Activated CD4-positive, alpha-beta T cell treated with anti-CD3 and anti-CD28 coated beads, Interleukin-2, amount 50 U/mL, for 24 hours (primary cell): ENCODE data around the gene ABCC1.
A peak's percentile ranks its signal among the peaks of the same experiment; 100 is the strongest.

Experiments
- DNase-seq, 2 donors: peaks; one replicate each; pipeline ENCODE4 v3.0.0-alpha.2; 2020; ENCODE audit warnings: low read depth in 1 of 2, low spot score in 1 of 2

The ABCC1 gene

DNA sequence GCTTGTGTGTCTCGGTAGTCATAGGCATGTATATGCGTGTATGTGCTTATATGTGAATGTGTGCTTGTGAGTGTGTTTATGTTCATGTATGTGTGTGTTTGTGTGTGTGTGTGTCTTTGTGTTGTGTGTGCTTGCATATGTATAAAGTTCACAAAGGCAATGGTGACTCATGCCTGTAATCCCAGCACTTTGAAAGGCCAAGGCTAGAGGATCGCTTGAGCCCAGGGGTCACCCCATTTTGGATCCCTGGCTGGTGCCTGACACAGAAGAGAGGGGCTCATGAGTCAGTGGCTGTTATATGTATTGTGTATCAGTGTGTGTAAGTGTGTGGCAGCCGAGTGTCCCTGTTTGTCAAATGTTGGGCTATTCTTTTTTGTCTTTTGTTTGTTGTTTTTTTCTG lies 69.3 kb downstream of the ABCC1 start:
- no peak for DNase-seq

DNA sequence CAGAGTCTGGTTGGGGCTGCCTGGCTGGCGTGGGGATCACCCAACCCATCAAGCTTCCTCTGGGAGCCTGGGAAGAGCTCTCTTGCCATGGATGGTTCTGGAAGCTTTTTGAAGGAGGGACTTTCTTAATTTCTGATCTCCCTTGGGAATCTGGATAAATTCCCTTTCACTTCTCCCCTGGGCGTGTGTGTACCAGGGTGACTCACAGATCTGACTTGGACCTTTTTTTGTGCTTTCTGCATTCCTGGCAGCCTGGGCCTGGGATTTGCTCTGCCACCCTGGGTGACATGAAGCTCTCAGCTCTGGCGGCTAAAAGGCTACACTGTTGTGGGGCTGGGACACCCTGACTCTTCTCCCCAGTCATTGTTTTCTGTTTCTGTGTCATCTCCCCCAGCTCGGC lies 70.1 kb downstream of the ABCC1 start:
- no peak for DNase-seq

DNA sequence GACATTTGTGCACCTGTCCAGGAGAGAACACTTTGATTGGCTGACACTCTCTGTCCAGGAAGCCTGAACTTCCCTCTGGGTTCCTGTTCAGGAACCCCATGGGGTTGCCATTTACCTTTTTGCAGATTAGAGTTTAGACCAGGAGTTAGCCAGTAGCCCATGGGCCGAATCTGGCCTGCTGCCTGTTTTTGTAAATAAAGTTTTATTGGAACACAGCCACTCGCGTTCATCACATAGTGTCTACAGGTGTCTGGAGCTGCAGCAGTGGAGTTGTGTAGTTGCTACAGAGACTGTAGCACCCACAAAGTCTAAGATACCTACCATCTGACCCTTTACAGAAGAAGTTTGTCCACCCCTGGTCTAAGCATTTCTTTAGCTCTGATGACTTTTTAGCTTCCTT lies 70.9 kb downstream of the ABCC1 start:
- DNase-seq = no peak

DNA sequence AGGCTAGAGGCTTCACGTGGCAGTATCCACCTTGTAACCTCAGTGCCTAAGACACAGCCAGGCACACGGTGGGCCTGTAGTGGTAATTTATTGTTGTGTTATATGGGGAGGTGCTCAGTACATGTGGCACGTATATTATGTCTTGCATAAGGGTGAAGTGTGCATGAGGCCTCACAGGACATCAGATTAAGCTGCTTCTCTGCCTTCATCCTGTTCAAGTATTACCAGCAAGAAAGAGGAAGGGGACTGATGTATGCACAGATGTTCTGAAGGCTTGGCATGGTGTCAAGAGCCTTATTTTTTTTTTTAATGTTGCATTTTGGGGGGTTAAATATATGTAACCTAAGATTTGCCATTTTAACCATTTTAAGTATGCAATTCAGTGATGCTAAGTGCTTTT lies 71.6 kb downstream of the ABCC1 start:
- no peak for DNase-seq

DNA sequence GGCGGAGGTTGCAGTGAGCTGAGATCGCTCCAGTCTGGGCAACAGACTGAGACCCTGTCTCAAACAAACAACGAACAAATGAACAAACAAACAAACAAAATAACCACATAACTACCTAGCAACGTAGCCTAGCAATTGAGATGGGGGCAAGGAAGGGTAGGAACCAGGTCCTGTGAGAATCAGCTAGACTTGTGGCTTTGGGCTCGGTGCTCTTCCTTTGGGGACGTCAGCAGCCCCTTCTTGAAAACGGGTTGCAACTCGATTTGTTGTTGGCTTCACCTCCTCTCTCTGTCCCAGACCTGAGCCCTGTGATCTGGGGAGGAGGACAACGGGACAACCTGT lies 72.2 kb downstream of the ABCC1 start:
- DNase-seq = no peak

DNA sequence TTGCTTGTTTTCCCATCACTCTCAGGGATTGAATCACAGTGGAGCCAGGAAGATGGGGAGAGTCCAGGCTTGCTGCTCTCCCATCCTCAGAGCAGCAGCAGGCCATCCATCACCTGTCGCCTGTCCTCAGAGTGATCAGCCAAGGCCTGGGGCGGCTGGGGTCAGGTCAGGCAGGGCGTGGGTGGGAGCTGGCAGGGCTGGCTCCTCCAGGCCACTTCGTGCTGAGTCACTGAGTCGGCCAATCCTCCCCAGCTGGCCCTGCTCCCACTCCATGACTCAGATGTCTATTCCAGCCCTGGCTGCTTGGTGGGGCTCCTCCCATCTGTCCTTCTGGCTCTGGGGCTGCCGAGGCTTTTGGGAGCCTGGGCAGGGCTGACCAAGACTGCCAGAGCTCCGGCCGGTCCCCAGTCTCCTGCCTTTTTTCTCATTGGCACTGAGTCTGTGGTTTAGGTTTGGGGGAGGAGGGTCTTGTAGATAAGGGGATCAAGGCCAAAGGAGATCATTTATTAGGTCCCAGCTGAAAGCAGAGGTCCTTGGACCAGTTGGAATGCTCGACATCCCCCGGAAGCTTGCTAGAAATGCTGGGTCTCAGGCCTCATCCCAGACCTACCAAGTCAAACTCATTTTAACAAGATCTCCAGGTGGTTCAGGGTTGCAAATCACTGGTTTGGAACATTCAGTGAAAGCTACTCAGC lies 72.7 kb downstream of the ABCC1 start:
- DNase-seq = no peak

DNA sequence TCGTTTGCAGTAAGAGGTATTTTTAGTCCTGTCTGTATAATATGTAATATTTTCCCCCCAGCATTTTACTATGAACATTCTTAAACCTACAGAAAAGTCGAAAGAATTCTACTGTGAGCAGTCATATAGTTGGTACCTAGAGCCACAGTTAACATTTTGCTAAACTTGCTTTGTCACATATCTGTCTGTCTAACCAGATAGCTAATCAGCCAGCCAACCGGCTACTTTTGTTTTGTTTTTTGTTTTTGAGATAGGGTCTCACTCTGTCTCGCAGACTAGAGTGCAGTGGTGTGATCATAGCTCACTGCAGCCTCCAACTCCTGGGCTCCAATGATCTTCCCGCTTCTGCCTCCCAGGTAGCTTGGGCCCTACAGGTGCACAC lies 73.3 kb downstream of the ABCC1 start:
- no peak for DNase-seq

DNA sequence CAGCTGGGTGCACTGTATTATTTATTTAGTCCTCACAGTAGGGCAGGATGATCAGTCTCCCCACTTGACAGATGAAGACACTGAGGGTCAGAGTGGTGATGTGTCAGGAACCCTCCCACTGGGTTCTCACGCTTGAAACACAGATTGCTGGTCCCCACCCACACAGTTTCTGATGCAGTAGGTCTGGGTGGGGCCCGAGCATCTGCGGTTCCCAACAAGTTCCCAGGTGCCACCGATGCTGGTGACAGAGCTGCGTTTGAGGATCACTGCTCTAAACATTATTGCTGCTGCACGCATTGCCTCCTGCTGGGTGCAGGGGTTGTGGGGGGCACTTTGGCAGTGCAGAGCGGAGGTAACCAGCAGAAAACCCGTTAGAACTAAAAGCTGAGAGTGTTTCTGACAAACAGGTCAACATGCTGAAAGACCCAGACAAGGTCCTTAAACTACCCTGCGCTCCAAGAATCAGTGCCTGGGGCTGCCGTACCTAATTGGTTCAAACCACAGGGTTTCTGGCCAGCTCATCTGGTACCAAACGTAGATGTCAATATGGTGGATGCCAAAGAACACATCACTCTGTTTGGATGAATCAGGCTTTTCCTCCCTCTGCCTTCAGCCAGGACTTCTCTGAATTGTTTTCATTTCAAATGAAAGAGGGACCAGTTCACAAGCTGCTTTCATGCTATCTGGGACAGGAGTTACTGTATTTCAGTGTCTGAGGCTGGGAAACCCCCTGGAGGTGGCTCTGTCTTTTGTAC lies 76.0 kb downstream of the ABCC1 start:
- peak; percentile 37 to 52 for DNase-seq

DNA sequence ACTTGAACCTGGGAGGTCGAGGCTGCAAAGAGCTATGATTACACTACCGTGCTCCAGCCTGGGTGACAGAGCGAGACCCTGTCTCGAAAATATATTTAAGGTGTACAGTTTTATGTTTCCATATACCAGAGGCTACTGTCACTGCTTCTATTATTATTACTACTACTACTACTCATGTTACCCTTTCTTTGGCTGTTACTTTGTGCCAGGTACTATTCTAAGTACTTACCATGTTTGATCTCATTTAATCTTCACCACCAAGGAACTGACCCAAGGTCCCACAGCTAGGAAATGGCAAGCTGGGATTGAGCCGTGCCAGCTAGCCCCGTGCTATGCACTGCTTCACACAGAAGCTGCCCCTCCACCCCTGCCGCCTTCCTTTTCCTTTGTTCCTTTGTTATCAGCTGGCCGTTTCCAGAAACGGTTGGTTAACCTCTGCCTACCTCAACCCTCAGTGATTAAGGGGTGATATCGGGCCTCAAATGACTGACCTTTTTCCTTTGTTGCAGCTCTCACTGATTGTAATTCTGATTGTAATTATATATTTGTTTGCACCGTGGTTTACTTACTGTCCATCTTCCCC lies 78.4 kb downstream of the ABCC1 start:
- DNase-seq = no peak

DNA sequence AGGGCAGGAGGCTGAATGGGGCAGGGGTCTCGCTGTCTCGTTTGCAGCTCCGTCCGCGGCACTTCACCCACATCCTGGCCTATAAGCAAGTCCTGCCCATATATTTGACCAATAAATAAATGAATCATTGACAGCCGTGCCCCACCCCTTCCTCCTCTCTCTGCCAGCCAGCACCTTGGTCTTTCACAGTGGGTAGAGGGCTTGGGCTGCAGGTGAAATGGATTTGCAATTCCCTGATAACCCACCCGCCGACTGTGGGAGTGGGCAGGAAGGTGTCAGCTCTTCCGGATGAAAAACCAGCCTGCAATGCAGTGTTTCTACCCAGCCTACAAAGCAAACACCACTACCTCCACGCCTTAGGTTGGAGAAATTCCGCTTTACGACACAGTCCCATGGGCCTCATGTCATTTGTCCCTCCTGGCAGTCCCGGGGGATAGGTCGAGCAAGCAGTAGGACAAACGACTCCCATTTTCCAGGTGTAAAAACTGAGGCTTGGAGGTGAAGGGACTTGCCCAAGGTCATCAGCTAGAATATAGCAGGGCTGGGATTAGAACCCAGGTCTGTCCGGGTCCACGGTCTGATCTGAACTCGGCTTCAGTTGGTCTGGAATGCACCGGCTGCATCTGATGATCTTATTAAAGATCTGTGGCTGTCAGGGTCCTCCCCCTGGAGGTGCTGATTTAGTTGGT lies 79.0 kb downstream of the ABCC1 start:
- no peak for DNase-seq

DNA sequence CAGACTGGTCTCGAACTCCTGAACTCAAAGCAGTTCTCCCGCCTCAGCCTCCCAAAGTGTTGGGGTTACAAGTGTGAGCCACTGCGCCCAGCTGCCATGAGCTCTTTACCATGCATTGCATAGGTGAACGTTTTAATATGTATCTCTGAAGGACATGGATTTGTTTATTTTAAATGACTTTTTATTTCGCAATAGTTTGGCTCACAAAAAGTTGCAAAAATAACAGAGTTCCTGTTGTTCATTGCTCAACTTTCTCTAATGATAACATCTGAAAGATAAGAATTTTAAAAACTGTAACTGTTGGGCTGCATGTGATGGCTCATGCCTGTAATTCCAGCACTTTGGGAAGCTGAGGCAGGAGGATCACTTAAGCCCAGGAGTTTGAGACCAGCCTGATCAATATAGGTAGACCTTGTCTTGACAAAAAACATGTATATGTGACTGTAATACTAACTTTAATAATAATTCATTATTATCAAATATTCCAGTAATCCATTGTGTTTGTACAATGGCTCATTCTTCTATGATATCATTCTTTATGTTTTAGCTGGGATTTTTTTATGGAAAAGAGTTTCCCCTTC lies 80.1 kb downstream of the ABCC1 start:
- DNase-seq = no peak

DNA sequence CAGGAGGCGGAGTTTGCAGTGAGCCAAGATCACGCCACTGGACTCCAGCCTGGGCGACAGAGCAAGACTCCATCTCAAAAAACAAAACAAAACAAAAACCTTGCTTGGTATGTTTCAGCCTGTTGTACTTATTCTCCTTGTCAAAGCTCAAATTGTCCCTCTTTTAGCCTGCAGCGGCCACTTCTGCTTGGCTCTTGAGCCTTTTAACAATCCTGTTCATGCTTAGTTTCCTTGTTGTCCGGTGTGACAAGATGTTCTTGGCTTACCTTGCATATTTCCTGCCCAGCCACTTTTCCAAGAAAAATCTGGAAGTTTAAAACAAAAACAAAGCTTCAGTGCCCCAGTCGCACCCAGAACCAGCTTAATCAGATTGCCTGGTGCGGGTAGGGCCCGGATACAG lies 81.0 kb downstream of the ABCC1 start:
- no peak for DNase-seq

DNA sequence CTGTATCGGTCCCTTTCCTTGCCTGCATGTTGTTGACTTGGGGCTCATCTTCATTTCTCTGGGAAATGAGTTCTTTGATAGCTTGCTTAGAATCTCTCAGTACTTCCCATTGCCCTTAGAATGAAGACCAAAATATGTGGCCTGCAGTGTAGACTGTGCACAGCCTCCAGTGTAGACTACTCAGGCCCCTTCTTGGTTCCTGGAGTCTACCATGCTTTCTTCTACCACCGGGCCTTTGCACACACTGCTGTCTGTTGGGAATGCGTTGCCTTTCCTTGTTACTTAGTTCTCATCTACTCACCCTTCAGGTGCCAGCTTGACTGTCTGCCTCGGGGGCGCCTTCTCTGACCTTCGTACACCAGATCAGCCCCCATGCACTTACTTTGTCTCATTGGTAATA lies 82.0 kb downstream of the ABCC1 start:
- no peak for DNase-seq

DNA sequence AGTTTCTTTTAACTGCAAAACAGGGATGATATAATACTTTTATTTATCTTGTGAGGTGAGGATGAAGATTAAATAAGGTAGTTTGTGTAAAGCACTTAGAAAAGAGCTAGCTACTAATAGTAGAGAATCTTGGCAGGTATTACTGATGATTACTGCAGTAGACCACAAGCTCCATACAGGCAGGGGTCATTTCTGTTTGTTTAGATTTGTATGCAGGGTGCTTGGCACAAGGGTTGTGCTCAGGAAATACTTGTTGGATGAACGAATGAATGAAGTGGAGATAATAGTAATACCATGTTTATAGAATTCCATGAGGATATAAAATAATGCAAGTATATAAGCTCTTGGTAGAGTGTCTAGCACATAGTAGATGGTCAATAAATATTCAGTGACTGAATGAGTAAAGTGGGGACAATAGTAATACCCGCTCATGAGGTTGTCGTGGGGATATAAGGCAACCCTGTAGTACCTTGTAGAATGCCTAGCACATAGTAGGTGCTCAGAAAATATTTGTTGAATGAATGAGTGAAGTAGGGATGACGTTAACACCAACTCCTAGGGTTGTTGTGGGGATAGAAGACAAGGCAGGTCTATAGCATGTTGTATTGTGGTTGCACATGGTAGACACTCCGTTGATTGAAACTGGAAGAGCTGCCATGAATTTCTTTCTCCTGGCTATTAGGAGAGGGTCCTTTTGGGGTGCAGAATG lies 83.0 kb downstream of the ABCC1 start:
- no peak for DNase-seq

DNA sequence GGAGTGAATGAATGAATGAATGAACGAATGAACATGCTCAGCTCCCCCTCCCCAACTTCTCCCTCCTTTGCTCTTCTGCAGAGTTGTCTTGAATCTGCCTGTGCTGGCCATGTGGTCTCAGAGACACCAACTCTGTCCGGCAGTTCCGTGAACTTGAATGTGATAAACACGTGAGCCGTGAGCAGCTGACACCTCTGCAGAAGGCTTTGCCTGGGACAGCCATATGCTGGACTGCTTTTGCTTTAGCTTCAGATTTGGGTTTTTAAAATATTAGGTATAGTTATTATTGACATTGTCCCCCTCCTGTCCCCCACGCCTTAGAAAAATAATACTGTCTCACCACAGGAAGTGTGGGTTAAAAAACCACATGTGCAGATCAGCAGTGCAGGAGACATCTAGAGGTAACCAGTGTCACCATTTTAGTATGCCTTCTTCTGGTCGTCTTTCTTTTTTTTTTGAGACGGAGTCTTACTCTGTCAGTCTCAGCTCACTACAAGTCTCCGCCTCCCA lies 83.8 kb downstream of the ABCC1 start:
- peak in 1 of 2 donors; percentile 6 for DNase-seq

DNA sequence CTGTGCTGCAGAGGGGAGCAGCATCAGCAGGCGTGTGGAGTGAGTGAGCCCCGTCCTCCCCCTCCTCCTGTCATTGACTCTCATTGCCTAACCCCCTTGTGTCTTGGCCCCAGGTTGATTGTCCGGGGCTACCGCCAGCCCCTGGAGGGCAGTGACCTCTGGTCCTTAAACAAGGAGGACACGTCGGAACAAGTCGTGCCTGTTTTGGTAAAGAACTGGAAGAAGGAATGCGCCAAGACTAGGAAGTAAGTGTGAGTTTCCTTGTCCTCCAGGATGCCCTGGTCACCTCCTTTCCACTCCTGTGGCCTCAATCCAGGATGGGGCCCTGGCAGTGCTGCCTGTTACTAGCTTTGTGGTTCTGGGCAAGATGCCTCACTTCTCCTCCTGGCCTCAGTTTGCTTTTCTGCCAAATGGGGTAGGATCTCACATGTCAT lies 87.0 kb downstream of the ABCC1 start:
- no peak for DNase-seq

DNA sequence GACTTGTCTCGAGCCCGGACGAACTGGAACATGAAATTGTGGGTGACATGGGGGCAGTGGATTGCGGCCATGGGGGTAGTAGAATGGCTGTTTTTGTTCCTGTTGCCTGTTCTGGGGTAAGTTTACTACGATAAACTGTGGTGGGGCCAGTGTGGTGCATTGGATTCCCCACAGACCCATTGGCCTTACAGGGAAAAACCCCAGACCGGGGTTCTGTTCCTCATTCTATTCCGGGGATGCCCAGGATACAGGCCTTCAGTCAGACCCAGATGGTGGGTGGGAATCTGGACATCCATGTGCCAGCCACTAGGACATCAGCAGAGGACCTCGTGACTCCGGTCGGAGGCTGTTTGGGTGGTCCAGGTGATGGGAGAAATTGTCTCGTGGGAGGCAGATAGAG lies 88.1 kb downstream of the ABCC1 start:
- no peak for DNase-seq

DNA sequence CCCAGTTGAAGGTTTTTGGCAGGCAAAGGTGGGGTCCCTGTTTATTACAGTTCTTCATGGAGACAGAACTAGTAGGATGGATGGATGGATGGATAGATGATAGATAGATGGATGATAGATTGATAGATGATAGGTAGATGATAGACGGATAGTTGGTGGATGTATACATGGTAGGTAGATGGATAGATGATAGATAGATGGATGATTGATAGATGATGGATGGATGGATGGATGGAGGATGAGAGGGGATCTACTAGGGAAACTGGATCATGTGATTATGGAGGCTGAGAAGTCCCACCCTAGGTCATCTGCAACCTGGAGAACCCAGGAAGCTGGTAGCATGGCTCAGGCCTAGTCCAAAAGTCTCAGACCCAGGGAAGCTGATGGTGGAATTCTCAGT lies 88.6 kb downstream of the ABCC1 start:
- DNase-seq = no peak

DNA sequence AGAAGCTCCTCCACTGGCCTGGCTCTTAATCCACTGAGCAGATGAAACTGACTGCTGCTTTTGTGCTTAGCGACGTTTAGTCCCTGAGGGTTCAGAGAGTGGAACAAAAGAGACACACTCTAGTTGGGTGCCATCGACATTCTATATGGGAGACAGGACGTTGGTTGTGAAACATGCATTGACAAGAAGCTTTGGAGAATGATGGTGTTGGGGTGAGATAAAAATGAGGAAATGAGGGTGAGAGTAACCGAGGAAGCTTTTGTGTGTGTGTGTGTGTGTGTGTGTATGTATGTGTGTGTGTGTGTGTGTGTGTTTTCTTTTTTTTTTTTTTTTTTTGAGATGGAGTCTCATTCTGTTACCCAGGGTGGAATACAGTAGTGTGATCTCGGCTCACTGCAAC lies 89.5 kb downstream of the ABCC1 start:
- no peak for DNase-seq

DNA sequence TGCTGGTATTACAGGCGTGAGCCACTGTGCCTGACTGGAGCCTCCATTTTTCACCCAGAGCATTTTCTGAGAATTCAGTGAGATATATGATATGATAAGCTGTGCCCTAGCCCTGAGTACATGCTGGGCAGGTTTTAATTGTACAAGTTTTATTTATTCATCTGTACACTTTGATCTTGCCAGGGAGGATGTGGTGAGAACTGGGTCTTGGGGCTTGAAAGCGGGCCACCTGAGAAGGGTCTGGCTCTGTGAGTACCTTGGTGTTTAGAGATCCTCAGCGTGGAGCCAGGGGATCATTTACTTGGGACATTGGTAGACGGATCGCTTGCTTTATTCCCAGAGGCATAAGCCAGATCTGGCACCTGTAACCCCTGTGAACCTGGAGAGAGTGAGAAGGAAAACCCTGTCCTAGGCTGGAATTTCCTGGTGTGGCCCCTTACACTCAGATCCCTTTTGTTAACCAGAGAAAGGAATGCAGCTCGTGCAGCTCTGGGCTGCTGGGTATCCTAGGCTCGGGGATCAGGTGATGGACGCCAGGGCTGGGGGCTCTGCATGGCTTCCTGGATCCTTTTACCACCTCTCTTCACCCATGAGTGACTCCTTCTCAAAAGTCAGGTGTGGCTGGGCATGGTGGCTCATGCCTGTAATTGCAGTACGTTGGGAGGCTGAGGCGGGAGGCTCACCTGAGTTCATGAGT lies 91.9 kb downstream of the ABCC1 start:
- no peak for DNase-seq
